ENCODE data around the gene NBPF1. TPM values are rescaled to one million over a fixed set of nuclear protein-coding genes. Genes with fewer than 3 reads are reported as not detected.
"Not testable (repeated sequence)": the region's sequence is repeated elsewhere in the genome, so short reads cannot be mapped to it uniquely, and the experiment has no call there.

Gene NBPF1
- total RNA-seq, 6 experiments from 2014 or later, result 37.0 to 43.3 (median 39.0) TPM

DNA sequence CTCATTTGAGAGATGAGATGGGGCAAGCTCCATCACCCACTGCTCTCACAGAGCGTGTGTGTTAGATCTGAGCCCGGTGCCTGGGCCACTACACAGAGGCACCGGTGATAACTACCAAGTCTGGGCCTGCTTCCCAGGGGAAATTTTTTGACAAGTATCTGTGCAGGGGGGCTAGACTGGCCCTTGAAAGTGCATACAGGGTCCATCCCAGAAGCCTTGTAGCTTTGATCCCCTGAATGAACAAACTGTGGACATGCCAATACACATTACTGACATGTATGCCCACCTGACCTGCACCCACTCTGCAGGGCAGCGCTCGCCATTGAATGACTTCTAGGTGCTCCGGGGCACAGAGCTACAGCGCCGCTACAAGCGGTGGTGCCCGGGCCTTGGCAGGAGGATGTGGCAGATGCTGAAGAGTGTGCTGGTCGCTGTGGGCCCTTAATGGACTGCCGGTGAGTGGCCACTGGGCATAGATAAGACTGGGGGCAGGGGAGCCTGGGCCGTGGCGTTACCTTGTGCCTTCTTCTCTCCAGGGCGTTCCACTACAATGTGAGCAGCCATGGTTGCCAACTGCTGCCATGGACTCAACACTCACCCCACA lies 32.8 kb upstream of the NBPF1 start:
- not testable (repeated sequence) for H3K27ac Mint-ChIP-seq; H3K9me3 Mint-ChIP-seq; H3K36me3 Mint-ChIP-seq (ENCODE audit: low read depth); H3K4me1 Mint-ChIP-seq (ENCODE audit: low read depth); H3K4me3 Mint-ChIP-seq; DNase-seq; H3K27me3 Mint-ChIP-seq (ENCODE audit: insufficient read depth)

DNA sequence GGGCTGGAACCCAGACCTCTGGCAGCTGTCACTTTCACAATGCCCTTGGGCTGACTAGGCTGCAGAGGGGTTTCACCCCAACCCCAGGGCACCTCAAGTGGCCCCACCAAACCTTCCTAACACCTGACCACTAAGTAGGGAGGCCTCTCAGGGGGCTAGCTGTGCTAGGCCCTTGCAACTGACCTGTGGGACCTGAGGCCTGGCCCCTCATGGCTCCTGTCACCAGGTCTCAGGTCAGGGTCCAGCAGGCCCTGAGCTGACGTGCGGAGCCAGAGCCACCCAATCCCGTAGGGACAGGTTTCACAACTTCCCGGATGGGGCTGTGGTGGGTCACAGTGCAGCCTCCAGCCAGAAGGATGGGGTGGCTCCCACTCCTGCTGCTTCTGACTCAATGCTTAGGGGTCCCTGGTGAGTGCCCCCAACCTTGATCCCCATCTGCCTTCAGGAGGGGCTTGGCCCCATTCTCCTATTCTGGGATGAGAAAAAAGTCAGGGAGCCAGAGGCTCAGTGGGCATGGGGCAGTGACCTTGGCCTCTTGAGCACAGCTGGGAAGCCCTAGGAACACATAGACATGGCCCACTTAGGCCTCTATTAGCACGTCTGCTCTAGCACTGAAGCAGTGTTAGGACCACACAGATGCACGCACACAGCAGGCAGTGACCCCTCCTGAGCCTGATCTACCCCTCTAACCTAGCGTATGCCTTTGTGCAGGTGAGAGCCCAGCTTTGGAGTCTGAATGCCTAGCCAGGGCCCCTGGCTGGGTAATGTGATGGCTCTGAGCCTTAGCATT lies 32.1 kb upstream of the NBPF1 start:
- H3K27ac Mint-ChIP-seq; H3K4me1 Mint-ChIP-seq (ENCODE audit: low read depth); H3K36me3 Mint-ChIP-seq (ENCODE audit: low read depth); H3K27me3 Mint-ChIP-seq (ENCODE audit: insufficient read depth); H3K4me3 Mint-ChIP-seq; H3K9me3 Mint-ChIP-seq: not testable (repeated sequence)
- DNase-seq, result peak; percentile 8

DNA sequence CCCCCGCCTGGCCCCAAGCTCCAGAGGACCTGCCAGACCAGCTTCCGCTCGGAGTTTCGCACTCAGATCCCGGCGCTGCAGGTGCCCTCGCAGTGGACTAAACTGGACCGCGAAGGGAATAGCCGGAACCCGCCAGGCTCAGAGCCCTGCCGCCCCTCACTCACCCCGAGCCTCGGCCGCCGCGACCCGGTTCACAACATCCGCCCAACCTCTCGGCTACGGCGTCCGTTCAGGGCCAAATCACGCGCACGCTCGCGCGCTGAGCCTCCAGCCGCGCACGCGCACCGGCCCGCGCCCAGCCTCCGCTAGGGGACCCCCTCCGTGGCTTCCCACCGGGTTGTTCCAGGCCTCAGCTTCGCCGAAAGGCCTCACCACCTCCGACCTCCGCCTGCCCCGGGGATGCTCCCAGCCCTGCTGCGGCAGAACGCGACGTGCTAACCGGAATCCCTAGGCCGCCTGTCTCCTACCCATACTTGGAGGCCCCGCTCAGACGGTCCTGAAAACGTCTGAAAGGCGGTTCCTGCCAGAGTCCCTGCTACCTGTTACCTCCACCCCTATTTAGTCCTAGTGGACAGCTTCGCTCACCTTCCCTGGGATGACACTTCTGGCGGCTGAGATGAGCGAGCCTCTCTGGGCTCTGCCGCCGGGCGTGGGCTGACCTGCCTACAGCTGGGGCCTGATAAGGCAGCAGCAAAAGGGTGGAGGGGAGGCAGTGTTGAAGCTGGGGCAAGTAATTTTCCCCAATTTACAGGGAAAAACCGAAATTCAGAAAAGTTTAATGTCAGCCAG lies 31.3 kb upstream of the NBPF1 start:
- H3K27ac Mint-ChIP-seq; H3K27me3 Mint-ChIP-seq (ENCODE audit: insufficient read depth); H3K4me1 Mint-ChIP-seq (ENCODE audit: low read depth); H3K36me3 Mint-ChIP-seq (ENCODE audit: low read depth); H3K9me3 Mint-ChIP-seq; H3K4me3 Mint-ChIP-seq: not testable (repeated sequence)
- peak; percentile 96 for DNase-seq
- TF ChIP-seq, protein P1, sequence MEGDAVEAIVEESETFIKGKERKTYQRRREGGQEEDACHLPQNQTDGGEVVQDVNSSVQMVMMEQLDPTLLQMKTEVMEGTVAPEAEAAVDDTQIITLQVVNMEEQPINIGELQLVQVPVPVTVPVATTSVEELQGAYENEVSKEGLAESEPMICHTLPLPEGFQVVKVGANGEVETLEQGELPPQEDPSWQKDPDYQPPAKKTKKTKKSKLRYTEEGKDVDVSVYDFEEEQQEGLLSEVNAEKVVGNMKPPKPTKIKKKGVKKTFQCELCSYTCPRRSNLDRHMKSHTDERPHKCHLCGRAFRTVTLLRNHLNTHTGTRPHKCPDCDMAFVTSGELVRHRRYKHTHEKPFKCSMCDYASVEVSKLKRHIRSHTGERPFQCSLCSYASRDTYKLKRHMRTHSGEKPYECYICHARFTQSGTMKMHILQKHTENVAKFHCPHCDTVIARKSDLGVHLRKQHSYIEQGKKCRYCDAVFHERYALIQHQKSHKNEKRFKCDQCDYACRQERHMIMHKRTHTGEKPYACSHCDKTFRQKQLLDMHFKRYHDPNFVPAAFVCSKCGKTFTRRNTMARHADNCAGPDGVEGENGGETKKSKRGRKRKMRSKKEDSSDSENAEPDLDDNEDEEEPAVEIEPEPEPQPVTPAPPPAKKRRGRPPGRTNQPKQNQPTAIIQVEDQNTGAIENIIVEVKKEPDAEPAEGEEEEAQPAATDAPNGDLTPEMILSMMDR (IDR thresholded peaks at IDR 0.05), result peak; percentile 75

- no peak overlapping the region for H3K4me3 Mint-ChIP-seq
- TF ChIP-seq, protein P1 (IDR thresholded peaks at IDR 0.05), result no peak
- no peak for DNase-seq
- H3K36me3 Mint-ChIP-seq (ENCODE audit: low read depth), result no peaks in the 10 kb centered on the region
- no peaks in the 10 kb centered on the region for H3K27me3 Mint-ChIP-seq (ENCODE audit: insufficient read depth)
- no peak overlapping the region for H3K27ac Mint-ChIP-seq
- H3K4me1 Mint-ChIP-seq (ENCODE audit: low read depth), result no peaks in the 10 kb centered on the region
- no peaks in the 10 kb centered on the region for H3K9me3 Mint-ChIP-seq
These were observed 30.8 kb upstream of the NBPF1 start for GRCh38 chr1:16644193-16644481.

DNA sequence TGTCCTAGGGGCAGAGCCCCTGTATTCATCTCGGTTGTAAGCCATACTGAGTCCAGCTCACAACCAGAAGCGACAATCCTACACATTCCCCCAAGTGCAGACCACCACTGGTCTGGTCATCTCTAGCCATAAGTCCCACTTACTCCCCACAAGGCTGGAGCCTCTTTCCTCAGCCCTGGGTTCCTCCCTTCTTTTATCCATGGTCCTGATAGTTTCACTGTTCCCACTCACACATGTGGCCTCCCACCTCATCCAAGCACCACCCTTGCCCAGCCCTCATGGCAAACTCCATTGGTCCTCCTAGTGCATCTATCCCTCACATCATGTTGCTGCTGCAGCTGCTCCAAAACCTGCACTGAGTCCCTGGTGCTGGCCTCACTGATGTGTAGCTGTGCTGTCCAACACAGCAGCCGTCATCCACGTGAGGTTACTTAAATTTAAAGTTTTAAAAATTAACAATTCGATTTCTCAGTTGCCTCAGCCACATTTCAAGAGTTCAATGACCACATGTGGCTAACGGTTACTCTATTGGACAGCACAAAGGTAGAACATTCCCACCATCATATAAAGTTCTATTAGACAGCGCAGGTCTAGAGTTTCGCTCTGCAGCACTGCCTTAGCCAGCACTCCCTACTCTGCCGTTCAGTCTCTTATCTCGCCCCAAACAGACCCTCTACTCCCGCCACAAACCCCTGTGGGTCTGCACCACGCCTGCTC lies 30.3 kb upstream of the NBPF1 start:
- H3K36me3 Mint-ChIP-seq (ENCODE audit: low read depth); H3K27me3 Mint-ChIP-seq (ENCODE audit: insufficient read depth): not testable (repeated sequence)
- DNase-seq, result peak; percentile 58

GRCh38 chr1:16643001-16643411 lies 29.6 kb upstream of the NBPF1 start:
- not testable (repeated sequence) for H3K4me3 Mint-ChIP-seq; H3K27me3 Mint-ChIP-seq (ENCODE audit: insufficient read depth); H3K4me1 Mint-ChIP-seq (ENCODE audit: low read depth); H3K27ac Mint-ChIP-seq; H3K9me3 Mint-ChIP-seq; H3K36me3 Mint-ChIP-seq (ENCODE audit: low read depth)
- DNase-seq, result peak; percentile 7

More for the DNA sequence above, 30.3 kb upstream of the NBPF1 start:
- not testable (repeated sequence) for H3K27ac Mint-ChIP-seq; H3K4me3 Mint-ChIP-seq; H3K4me1 Mint-ChIP-seq (ENCODE audit: low read depth); H3K9me3 Mint-ChIP-seq

DNA sequence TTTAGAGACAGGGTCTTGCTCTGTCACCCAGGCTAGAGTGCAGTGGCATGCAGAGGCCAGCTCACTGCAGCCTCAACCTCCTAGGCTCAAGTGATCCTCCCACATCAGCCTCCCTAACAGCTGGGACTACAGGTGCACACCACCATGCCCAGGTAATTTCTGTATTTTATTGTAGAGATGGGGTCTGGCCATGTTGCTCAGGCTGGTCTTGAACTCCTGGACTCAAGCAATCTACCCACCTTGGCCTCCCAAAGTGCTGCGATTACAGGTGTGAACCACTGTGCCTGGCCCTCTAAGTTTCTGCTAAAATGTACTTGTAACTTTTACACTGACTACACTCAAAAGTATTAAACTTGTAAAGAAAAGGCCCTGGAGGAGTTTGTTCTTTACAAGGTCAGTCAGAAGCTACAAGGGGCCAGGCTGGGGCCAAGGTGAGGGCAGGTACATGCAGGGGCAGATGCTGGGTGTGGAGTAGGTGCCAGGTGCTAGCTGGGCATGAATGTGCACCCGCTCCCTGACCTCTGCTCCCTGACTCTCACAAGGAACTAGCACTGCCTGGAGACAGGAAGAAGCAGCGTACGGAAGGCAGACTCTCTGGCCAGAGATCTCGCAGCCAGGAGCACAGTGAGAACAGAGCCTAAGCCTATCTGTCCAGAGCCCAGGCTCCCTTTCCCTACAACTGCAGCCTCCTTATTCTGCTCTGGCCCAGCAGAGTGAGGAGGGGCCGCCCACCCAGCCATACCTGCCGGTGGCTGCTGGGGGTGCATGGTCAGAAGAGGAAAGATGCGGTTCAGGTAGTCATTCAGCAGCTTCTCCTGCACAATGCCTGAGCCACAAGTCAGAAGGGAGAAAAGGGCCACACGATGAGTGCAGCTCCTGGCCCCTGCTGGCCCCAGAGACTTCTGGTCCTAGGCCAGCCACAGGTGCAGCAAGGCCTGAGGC lies 28.9 kb upstream of the NBPF1 start:
- H3K4me3 Mint-ChIP-seq; H3K27ac Mint-ChIP-seq; H3K36me3 Mint-ChIP-seq (ENCODE audit: low read depth); H3K27me3 Mint-ChIP-seq (ENCODE audit: insufficient read depth); H3K4me1 Mint-ChIP-seq (ENCODE audit: low read depth); H3K9me3 Mint-ChIP-seq: not testable (repeated sequence)
- DNase-seq, result peak; percentile 1

- DNase-seq, result peak; percentile 2
- not testable (repeated sequence) for H3K36me3 Mint-ChIP-seq (ENCODE audit: low read depth); H3K9me3 Mint-ChIP-seq; H3K4me1 Mint-ChIP-seq (ENCODE audit: low read depth); H3K4me3 Mint-ChIP-seq; H3K27ac Mint-ChIP-seq; H3K27me3 Mint-ChIP-seq (ENCODE audit: insufficient read depth)
These were observed 28.0 kb upstream of the NBPF1 start for GRCh38 chr1:16641159-16641975.

DNA sequence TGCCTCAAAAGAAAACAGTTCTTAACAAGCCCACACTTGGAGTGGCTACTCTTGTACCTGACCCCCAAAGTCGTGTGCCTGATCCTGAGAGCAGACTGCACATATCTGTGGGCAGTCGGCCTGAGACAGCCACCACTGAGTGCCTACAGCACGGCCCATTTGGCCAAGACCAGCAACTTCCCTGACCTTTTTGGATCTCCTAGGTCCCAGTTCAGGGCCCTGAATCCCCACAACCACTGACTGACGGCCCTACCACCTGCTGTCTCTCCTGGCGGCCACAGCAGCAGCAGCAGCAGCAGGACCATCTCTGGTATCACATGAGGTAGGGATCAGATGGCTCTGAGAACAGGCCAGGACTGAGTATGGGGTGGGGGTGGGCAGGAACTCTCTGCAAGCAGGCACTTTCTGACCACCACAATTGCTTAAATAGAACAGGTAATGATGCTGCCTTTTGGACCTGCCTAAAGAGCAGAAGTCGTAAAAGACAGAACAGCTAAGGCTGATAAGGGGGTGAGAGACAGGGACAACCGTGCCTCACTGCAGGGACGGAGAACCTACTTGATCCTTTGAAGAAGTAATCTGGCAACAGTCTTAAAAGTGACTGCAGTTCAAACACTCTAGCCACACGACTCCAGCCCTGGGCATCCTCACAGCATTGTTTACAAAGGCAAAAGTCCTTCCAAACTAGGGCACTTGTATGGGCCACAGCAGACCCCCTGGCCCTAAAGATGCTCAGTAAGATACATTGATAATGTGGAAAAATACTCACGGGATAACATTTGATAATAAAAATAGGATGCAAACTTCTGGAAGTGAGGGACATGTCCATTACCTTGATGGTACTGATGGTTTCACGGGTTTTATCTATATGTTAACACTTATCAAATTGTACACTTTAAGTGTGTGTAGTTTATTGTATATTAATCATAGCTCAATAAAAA lies 26.0 kb upstream of the NBPF1 start:
- not testable (repeated sequence) for H3K4me1 Mint-ChIP-seq (ENCODE audit: low read depth); H3K36me3 Mint-ChIP-seq (ENCODE audit: low read depth); H3K27me3 Mint-ChIP-seq (ENCODE audit: insufficient read depth); H3K9me3 Mint-ChIP-seq; H3K27ac Mint-ChIP-seq; H3K4me3 Mint-ChIP-seq
- peak; percentile 2 for DNase-seq
